Activated effector memory CD4-positive, alpha-beta T cell treated with Interleukin-2 at 50 U/mL for 16 hours (primary cell): ENCODE results near the gene GGTLC3.
"Not testable (repeated sequence)": the region's sequence is repeated elsewhere in the genome, so short reads cannot be mapped to it uniquely, and the experiment has no call there.

Experiments used
- DNase-seq: peaks from one replicate; pipeline ENCODE4 v3.0.0-alpha.2; 2020

GGTLC3 gene

GRCh38 chr22:18518061-18518460 is at the start of gene GGTLC3:
TSS of gene GGTLC3 (minus strand) at chr22:18518161. CDS start at chr22:18517897, 264 bp downstream.
- DNase-seq: not testable (repeated sequence)

- not testable (repeated sequence) for DNase-seq
These were observed 42.4 kb upstream of the GGTLC3 start for GRCh38 chr22:18560099-18560974.

- not testable (repeated sequence) for DNase-seq
These were observed 41.0 kb upstream of the GGTLC3 start for GRCh38 chr22:18558939-18559338.

GRCh38 chr22:18558516-18558915 is 40.6 kb upstream of the GGTLC3 start:
- not testable (repeated sequence) for DNase-seq

GRCh38 chr22:18554280-18555256 is 36.6 kb upstream of the GGTLC3 start:
- not testable (repeated sequence) for DNase-seq

- DNase-seq: not testable (repeated sequence)
These were observed 35.1 kb upstream of the GGTLC3 start for GRCh38 chr22:18552839-18553597.

GRCh38 chr22:18551046-18551445 is 33.1 kb upstream of the GGTLC3 start:
- not testable (repeated sequence) for DNase-seq

GRCh38 chr22:18549458-18550179 is 31.7 kb upstream of the GGTLC3 start:
- not testable (repeated sequence) for DNase-seq

GRCh38 chr22:18544615-18545014 is 26.7 kb upstream of the GGTLC3 start:
- DNase-seq: not testable (repeated sequence)

- not testable (repeated sequence) for DNase-seq
These were observed 25.4 kb upstream of the GGTLC3 start for GRCh38 chr22:18543400-18543799.

- DNase-seq: not testable (repeated sequence)
These were observed 22.0 kb upstream of the GGTLC3 start for GRCh38 chr22:18539994-18540393.

- DNase-seq: not testable (repeated sequence)
These were observed 16.4 kb upstream of the GGTLC3 start for GRCh38 chr22:18534315-18534714.

- DNase-seq: not testable (repeated sequence)
These were observed 15.7 kb upstream of the GGTLC3 start for GRCh38 chr22:18533633-18534032.

- DNase-seq: not testable (repeated sequence)
These were observed 11.6 kb upstream of the GGTLC3 start for GRCh38 chr22:18529416-18530145.

GRCh38 chr22:18528597-18529415 is 10.8 kb upstream of the GGTLC3 start:
- DNase-seq: peak; percentile 89

- not testable (repeated sequence) for DNase-seq
These were observed 10.0 kb upstream of the GGTLC3 start, which contains the start of gene TMEM191B for GRCh38 chr22:18527752-18528596. TSS of gene TMEM191B (plus strand) at chr22:18527802. CDS start at chr22:18527981, 179 bp downstream.

GRCh38 chr22:18523328-18523727 is 5.4 kb upstream of the GGTLC3 start:
- not testable (repeated sequence) for DNase-seq

GRCh38 chr22:18522762-18523161 is 4.8 kb upstream of the GGTLC3 start:
- not testable (repeated sequence) for DNase-seq

GRCh38 chr22:18513454-18513853 is 4.5 kb downstream of the GGTLC3 start:
- not testable (repeated sequence) for DNase-seq
